IMR-90 (cell line): ENCODE data around the gene SPATA21. TPM values are rescaled to one million over a fixed set of nuclear protein-coding genes. Genes with fewer than 3 reads are reported as not detected.
"Not testable (repeated sequence)": the region's sequence is repeated elsewhere in the genome, so short reads cannot be mapped to it uniquely, and the experiment has no call there.

Experiments
- ATAC-seq: fragments of 200-7000 bp; cut with Tn5 transposase; 2 replicates; pipeline ENCODE4 v1.9.1; 2020; ENCODE audit warnings: low read depth, mild to moderate bottlenecking, moderate library complexity
- BruUV-seq: library from RNA; stranded (reverse); fragments of 400-500 nt; replicated peaks from 2 replicates; lab custom pipeline; 2021; lab: Mats Ljungman, UMichigan
- CTCF ChIA-PET: fragments of 300-600 bp; formaldehyde crosslinking; extraction: SDS; loops from one replicate; lab custom pipeline; 2021; ENCODE audit warnings: antibody characterized with exemption; lab: Yijun Ruan, JAX
- POLR2A ChIA-PET: fragments of 300-600 bp; sonication (Branson Sonifier 250); formaldehyde crosslinking; loops from one replicate; lab custom pipeline; 2022; ENCODE audit warnings: antibody characterized with exemption; ENCODE audit not compliant: unreplicated experiment; lab: Charles Lee
- DNase-seq: peaks from one replicate; pipeline ENCODE4 v3.0.0; 2013
- H2AFZ ChIP-seq: replicated peaks from 2 replicates; pipeline ENCODE3; 2013; ENCODE audit warnings: low read length, mild to moderate bottlenecking; ENCODE audit not compliant: poor library complexity
- H2AK5ac ChIP-seq: 2 replicates; pipeline ENCODE4 v1.6.1; 2013; ENCODE audit warnings: low read depth, low read length, inconsistent platforms
- H2AK9ac ChIP-seq: replicated peaks from 2 replicates; pipeline ENCODE3; 2013; ENCODE audit warnings: mild to moderate bottlenecking, low read depth, low read length, moderate library complexity; ENCODE audit not compliant: poor library complexity
- H2BK120ac ChIP-seq: 2 replicates; pipeline ENCODE4 v1.6.1; 2013; ENCODE audit warnings: low read depth, low read length, inconsistent platforms
- H2BK15ac ChIP-seq: 3 replicates; pipeline ENCODE4 v1.6.1; 2013; ENCODE audit warnings: low read depth, low read length, inconsistent platforms
- H2BK20ac ChIP-seq: 2 replicates; pipeline ENCODE4 v1.6.1; 2013; ENCODE audit warnings: low read depth, mild to moderate bottlenecking, inconsistent platforms, low read length, moderate library complexity
- H2BK5ac ChIP-seq: 2 replicates; pipeline ENCODE4 v1.6.1; 2013; ENCODE audit warnings: mild to moderate bottlenecking, low read depth, low read length, inconsistent platforms; ENCODE audit not compliant: poor library complexity, severe bottlenecking
- H3K14ac ChIP-seq: replicated peaks from 2 replicates; pipeline ENCODE4 v1.6.1; 2013; ENCODE audit warnings: low read depth, low read length, inconsistent platforms
- H3K18ac ChIP-seq: 2 replicates; pipeline ENCODE4 v1.6.1; 2013; ENCODE audit warnings: low read depth, low read length, control low read depth
- H3K23ac ChIP-seq: 2 replicates; pipeline ENCODE4 v1.6.1; 2013; ENCODE audit warnings: low read depth, low read length, inconsistent platforms
- H3K27ac ChIP-seq: 2 replicates; pipeline ENCODE4 v1.5.1; 2013; ENCODE audit warnings: mild to moderate bottlenecking, control low read depth, low read length; ENCODE audit not compliant: insufficient read depth
- H3K27me3 ChIP-seq: 2 replicates; pipeline ENCODE4 v1.6.1; 2013; ENCODE audit warnings: low read length; ENCODE audit not compliant: control insufficient read depth, insufficient read depth
- H3K36me3 ChIP-seq: 2 replicates; pipeline ENCODE4 v1.6.1; 2013; ENCODE audit warnings: low read length, mixed read lengths; ENCODE audit not compliant: control insufficient read depth, insufficient read depth
- H3K4ac ChIP-seq: 2 replicates; pipeline ENCODE4 v1.6.1; 2013; ENCODE audit warnings: low read depth, low read length, inconsistent platforms
- H3K4me1 ChIP-seq: 2 replicates; pipeline ENCODE4 v1.6.1; 2013; ENCODE audit warnings: low read length, mixed read lengths; ENCODE audit not compliant: control insufficient read depth, insufficient read depth
- H3K4me2 ChIP-seq: 2 replicates; pipeline ENCODE4 v1.6.1; 2013; ENCODE audit warnings: low read depth, mild to moderate bottlenecking, control low read depth, low read length, moderate library complexity
- H3K4me3 ChIP-seq: 2 replicates; pipeline ENCODE4 v1.5.1; 2013; ENCODE audit warnings: low read depth, mild to moderate bottlenecking, control low read depth, low read length, moderate library complexity; ENCODE audit not compliant: insufficient read depth
- H3K56ac ChIP-seq: 2 replicates; pipeline ENCODE4 v1.6.1; 2013; ENCODE audit warnings: low read length, inconsistent platforms; ENCODE audit not compliant: insufficient read depth; ENCODE audit errors: extremely low read depth
- H3K79me1 ChIP-seq, 2 experiments: 2 replicates each; pipeline ENCODE4 v1.6.1; 2013; ENCODE audit warnings: low read length in 2 of 2, inconsistent platforms in 1 of 2, low read depth in 1 of 2
- H3K9ac ChIP-seq: 2 replicates; pipeline ENCODE4 v1.6.1; 2013; ENCODE audit warnings: low read depth, low read length, control low read depth
- H3K9me1 ChIP-seq: 2 replicates; pipeline ENCODE4 v1.6.1; 2013; ENCODE audit warnings: low read length, inconsistent platforms; ENCODE audit not compliant: insufficient read depth
- H3K9me3 ChIP-seq: 2 replicates; pipeline ENCODE4 v1.6.1; 2013; ENCODE audit warnings: low read length; ENCODE audit not compliant: control insufficient read depth, insufficient read depth
- H4K20me1 ChIP-seq: 2 replicates; pipeline ENCODE4 v1.6.1; 2013; ENCODE audit warnings: low read length, inconsistent platforms; ENCODE audit not compliant: insufficient read depth
- H4K5ac ChIP-seq: 2 replicates; pipeline ENCODE4 v1.6.1; 2013; ENCODE audit warnings: mild to moderate bottlenecking, low read depth, low read length, control low read depth
- H4K8ac ChIP-seq, 2 experiments: 2 replicates each; pipeline ENCODE4 v1.6.1; 2013; ENCODE audit warnings: low read depth in 2 of 2, low read length in 2 of 2, control low read depth in 1 of 2, inconsistent platforms in 1 of 2
- H4K91ac ChIP-seq: 2 replicates; pipeline ENCODE4 v1.6.1; 2013; ENCODE audit warnings: low read depth, low read length, inconsistent platforms; ENCODE audit not compliant: insufficient read depth
- WGBS, 2 experiments: methylation state at CpG; one replicate each; pipeline versions ENCODE4 v1.1.5 to v1.1.7; 2013; ENCODE audit warnings: missing lambda C conversion rate in 2 of 2; ENCODE audit not compliant: insufficient read length in 1 of 2; ENCODE audit errors: extremely low coverage in 2 of 2; 5-methylcytosine and 5-hydroxymethylcytosine counted together
- dilution Hi-C: fragments of 300-500 bp; cut with HindIII; formaldehyde crosslinking; loops from one replicate; pipeline ENCODE4 v1.14.3; 2018; ENCODE audit warnings: low sequenced_read_pairs; ENCODE audit not compliant: unreplicated experiment
- in situ Hi-C: fragments of 300-500 bp; cut with MboI; formaldehyde crosslinking; loops from 3 replicates; pipeline ENCODE4 v1.14.3; 2019; ENCODE audit warnings: low sequenced_read_pairs, inconsistent platforms, mixed read lengths
- intact Hi-C: fragments of 100-400 bp; cut with micrococcal nuclease; formaldehyde crosslinking; loops from 2 replicates; pipeline ENCODE4 v1.10.0; 2022
- polyA plus RNA-seq, 3 experiments: library from polyadenylated mRNA; depleted of rRNA; stranded (reverse); fragments of >200 nt; gene quantifications; 2 replicates each; pipeline ENCODE4 v1.2.3, GENCODE V29; 2012; ENCODE audit warnings: low replicate concordance in 1 of 3
- total RNA-seq: library from RNA; depleted of rRNA; stranded (reverse); fragments of >200 nt; gene quantifications from 2 replicates; pipeline ENCODE4 v1.2.3, GENCODE V29; 2012
- TF ChIP-seq, protein P1 (sequence below): conservative IDR thresholded peaks from 2 replicates; pipeline ENCODE4 v1.5.1; 2012; ENCODE audit warnings: mild to moderate bottlenecking, low read depth, low read length, improper control_type of control experiment

The SPATA21 gene
- total and polyA plus RNA-seq, 2 of the 4 experiments (the other 2 are of a cell fraction), result not detected

- TF ChIP-seq, protein P1, sequence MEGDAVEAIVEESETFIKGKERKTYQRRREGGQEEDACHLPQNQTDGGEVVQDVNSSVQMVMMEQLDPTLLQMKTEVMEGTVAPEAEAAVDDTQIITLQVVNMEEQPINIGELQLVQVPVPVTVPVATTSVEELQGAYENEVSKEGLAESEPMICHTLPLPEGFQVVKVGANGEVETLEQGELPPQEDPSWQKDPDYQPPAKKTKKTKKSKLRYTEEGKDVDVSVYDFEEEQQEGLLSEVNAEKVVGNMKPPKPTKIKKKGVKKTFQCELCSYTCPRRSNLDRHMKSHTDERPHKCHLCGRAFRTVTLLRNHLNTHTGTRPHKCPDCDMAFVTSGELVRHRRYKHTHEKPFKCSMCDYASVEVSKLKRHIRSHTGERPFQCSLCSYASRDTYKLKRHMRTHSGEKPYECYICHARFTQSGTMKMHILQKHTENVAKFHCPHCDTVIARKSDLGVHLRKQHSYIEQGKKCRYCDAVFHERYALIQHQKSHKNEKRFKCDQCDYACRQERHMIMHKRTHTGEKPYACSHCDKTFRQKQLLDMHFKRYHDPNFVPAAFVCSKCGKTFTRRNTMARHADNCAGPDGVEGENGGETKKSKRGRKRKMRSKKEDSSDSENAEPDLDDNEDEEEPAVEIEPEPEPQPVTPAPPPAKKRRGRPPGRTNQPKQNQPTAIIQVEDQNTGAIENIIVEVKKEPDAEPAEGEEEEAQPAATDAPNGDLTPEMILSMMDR, result peak; percentile 16; the same call in 1 of the 2 replicates
- H4K8ac ChIP-seq, ATAC-seq, H3K56ac ChIP-seq, H3K4ac ChIP-seq, intact Hi-C loops, H3K27me3 ChIP-seq, DNase-seq, H4K5ac ChIP-seq, H3K23ac ChIP-seq, H4K91ac ChIP-seq, H3K4me1 ChIP-seq, CTCF ChIA-PET, H2BK120ac ChIP-seq, H3K79me1 ChIP-seq, H3K9ac ChIP-seq, H3K27ac ChIP-seq, H3K9me3 ChIP-seq, H2AFZ ChIP-seq, H2BK15ac ChIP-seq, POLR2A ChIA-PET, in situ Hi-C loops, BruUV-seq, H3K18ac ChIP-seq, H2AK9ac ChIP-seq, dilution Hi-C loops, H3K9me1 ChIP-seq, H4K20me1 ChIP-seq, H2BK20ac ChIP-seq, H3K4me2 ChIP-seq, H2BK5ac ChIP-seq, H2AK5ac ChIP-seq, H3K14ac ChIP-seq, H3K4me3 ChIP-seq: not testable (repeated sequence)
- WGBS, 2 experiments, result no CpG with 5 or more reads among the region's 2 CpGs
- H3K36me3 ChIP-seq, result peaks cover 35% of the 10 kb centered on the region
Measured at GRCh38 chr1:16474891-16475290, 37.7 kb upstream of the SPATA21 start.
